Fibroblast of upper back skin (primary cell): ENCODE results near the gene PNLDC1.

Experiments
- DNase-seq: peaks from one replicate; pipeline ENCODE4 v3.0.0-alpha.2; 2013

The PNLDC1 gene

DNA sequence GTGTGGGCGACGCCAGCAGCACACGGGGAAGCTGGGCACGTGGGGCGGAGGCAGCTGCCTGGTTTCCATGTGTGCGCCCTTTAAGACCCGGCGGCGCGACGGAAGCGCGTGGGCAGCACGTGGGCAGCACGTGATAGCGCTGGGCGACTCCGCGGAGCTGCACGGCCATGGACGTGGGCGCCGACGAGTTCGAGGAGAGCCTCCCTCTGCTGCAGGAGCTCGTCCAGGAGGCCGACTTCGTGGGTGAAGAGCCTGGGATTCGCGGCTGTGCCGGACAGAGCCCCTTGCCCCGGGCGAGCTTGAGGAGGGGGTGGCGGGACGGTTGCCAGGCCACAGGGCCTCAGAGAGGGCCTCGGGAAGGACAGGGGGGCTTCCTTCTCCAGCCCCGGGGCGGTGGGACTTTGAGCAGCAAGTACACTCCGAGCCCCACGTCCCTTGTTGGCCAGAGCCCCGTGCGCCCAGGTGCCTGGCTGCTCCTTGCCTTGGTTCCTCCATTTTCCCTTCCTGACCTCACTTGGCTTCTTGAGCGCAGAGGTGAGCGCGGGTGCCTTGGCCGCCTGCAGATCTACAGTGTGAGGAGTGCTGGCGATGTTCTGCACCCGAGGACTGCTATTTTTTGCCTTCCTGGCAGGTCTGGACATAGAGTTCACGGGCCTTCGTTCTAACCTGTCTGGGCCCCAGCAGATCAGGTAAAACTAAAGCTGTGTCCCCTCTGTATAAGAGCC, at the start of gene PNLDC1:
Gene PNLDC1, plus strand, starts transcription at position 136 of the 725 bp plus-strand sequence. Its CDS starts 32 bp downstream, at position 168.
- DNase-seq = no peak

DNA sequence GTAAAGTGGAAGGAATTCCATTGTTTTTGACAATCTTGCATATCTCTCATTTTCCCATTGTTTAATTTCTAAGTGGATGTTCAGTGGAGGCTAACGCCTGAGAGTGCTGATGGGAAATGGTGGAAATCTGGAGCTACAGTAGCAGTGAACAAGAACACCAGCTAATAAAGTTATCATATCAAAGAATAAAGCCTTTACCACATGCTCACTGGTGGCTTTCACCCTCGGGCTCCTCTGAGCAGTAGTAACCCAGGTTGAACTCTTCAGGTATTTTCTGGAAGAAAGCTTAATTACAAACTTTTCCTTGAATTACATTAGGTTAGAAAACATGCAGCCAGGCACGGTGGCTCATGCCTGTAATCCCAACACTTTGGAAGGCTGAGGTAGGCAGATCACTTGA, 48.6 kb upstream of the PNLDC1 start:
- DNase-seq = no peak

DNA sequence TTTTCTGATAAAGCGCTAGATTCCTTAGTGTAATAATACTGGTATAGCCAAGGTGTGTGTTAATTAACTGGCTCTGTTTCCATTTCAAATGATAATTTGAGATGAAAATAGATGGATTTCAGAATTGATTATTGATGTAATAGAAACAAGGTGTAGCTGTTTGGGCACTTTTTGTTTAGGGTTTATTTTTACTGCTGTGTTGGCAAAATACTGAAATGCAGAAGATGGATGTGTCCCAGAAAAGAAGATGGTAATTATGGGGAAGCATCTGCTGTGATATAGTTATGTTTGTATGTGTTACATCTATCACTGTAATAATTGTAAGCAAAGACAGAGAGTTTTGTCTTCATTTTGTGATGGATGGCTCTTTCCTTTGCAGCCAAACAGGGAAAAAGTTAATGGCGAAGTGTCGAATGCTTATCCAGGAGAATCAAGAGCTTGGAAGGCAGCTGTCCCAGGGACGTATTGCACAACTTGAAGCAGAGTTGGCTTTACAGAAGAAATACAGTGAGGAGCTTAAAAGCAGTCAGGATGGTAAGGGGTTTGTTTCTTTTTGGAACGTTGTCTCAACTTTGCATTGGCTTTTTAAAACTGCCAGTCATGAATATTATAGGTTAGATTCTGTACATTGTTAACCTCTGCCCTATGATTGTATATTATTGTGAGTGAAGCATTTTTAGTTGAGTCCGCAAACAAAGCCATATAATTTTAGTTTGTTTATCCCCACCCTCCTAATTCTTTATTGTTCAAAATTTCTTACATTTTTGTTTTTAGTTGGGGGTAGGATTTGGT, 46.8 kb upstream of the PNLDC1 start:
- DNase-seq = no peak

GRCh38 chr6:159754401-159754800, 45.7 kb upstream of the PNLDC1 start:
- no peak for DNase-seq

- no peak for DNase-seq
These were observed 44.8 kb upstream of the PNLDC1 start for GRCh38 chr6:159754959-159755914.

DNA sequence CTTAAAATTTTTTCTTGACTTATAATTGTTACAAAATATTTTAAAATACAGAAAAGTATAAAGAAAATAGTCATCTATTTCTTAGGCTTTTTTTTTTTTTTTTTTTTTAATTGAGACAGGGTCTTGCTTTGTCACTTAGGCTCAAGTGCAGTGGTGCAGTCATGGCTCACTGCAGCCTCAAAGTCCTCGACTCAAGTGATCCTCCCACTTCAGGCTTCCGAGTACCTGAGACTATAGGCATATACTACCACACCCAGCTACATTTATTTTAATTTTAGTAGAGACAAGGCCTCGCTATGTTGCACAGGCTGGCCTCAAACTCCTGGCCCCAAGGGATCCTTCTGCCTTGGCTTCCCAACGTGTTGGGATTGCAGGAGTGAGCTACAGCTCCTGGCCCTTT, 43.6 kb upstream of the PNLDC1 start:
- no peak for DNase-seq

DNA sequence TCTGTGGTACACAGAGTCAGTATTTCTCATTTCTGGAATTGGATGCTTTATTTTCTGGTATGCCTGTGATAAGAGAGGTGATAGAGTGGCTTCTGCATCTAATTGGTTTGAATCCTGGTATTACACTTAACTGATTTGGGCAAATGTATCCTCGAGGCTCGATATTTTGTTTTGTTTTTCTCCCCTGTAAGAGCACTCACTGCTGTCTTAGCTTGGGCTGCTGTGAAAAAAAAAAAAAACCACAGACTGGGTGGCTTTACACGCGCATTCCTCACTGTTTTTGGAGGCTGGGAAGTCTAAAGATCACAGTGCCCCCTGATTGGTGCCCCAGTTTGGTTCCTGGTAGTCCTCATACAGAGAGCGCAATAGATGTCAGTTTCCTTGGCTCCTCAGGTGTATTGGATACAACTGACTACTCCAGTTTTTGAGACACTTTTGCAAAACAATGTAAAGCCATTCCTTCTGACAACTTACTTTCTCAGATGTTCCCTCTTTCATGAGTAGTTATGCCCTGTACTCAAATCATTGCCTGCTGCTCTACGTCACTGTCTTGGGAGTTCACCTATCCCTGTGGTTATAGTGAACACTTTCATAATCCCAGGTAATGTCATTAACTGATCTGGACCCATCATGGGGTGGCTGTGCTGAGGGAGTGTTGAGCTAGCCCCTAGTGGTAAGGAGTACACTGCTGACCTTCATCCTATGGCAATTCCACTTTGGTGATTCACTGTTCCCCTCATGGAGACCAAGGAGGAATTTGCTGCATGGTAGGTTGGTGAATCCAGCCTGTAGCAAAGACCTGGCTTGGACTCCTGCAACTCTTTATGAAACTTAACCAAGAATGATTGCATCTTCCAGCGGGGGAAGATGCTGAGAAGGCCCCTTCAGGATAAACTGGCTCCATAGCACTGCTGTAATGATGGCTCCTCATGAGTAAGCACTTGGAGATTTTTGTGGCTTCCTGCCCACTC, 41.8 kb upstream of the PNLDC1 start:
- peak; percentile 94 for DNase-seq

- no peak for DNase-seq
These were observed 40.4 kb upstream of the PNLDC1 start for GRCh38 chr6:159759645-159760044.

DNA sequence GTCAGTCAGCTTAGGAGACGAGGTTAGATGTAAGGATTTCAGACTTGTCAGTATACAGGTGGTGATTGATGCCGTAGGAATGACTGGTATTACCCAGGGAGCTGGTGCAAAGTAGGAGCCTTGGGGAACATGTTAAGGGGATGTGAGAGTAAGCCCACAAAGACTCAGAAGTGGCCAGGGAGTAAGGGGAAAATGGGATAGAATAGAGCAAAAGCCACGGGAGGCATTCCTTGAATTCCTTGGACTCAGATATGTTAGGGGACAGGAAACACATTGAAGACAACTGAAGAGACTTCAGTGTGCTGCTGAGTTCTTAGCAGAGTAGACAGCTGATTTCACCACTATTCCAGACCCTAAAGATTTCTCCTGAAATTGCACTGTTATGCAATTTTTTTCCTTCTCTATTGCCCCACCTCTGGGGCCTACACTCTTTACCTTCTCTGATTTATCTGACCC, 39.4 kb upstream of the PNLDC1 start:
- DNase-seq = peak; percentile 96

DNA sequence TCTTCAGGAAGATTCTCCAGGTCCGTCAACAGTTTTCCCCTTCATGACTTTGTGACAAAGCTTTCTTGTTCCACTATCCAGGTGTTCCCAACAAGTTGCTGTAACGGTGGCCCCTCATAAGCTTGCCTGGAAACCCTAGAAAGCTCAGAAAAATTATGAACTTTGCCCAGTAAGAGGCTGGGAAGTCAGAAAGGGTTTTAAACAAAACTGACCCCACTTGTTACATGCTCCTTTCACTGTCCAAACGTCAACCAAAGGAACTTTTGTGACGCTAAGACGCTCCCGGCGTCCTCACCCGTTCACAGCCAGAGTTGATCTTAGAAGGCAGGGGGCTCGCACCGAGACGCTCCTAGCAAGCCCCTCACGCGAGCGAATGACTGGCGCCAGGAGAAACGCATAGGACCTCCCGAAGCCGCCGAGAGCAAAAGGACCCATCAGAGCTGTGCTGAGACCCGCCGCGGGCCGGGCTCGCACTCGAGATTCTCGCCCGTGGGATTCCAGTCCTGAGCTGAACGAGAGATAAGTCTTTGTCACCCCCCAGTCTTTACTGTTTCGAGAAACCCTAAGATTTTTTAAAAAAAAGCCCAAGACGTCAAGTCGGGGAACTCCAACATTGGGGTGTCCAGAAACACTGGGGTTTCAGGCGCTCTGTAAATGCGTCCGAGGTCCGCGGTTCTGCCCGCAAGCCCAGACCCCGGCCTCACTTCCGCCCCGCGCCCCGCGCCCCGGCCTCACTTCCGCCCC, 38.8 kb upstream of the PNLDC1 start:
- DNase-seq = peak; percentile 10

DNA sequence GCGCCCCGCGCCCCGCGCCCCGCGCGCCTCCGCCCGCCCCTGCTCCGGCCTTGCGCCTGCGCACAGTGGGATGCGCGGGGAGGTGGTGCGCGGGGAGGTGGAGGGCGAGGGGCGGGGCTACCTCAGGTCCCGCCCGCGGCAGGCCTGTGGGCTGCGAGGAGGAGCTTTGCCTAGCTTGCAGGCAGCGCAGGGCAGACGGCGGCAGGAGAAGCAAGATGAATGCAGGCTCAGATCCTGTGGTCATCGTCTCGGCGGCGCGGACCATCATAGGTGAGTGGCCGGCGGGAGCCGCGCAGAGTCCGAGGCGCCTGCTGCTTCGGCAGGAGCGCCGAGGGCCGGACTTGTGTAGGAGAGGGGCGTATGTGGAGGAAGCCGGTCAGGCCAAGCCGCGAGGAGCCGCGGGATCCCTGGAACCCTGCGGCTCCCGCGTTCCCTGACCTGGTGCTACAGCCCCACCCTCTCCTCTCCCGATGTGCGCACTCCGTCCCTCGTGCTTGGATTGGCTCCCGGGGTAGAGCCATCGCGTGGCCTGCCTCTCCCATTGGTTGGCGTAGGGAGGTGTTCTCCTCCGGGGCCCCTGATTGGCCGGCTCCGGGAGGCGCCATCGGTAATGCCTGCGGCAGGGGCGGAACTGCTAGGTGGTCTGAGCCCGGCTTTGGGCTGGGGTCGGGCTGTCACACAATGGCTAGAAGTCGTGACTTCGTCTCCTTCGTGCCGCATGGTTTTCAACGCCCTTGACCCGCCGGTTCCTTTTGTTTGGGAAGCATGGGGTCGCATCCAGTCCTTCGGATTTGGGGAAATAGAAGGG, 38.0 kb upstream of the PNLDC1 start, which contains the start of gene ACAT2:
Gene ACAT2, plus strand, starts transcription at position 173 of the 808 bp plus-strand sequence. Its CDS starts 43 bp downstream, at position 216.
- DNase-seq = peak; percentile 96

DNA sequence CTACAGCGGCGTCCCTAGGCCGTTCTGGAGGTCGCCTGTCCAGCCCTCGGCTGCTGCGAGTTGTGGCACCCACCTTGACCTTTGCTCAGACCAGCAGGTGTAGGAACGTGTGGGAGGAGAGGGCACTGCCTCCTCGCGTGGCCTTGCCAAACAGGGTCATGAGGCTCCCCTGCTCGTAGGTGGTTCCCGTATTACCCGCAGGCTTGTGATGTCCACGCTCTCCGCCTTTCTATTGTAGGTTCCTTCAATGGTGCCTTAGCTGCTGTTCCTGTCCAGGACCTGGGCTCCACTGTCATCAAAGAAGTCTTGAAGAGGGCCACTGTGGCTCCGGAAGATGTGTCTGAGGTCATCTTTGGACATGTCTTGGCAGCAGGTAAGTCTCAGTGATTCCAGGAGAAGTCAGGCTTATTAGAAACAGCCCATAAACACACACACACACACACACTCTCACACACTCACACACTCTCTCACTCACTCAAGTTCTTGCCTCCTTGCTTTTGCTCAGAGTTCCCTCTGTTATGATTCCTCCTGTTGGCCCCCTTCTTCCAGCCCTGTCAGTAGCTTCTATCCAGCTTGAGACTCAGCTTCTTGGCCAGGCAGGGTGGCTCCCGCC, 37.3 kb upstream of the PNLDC1 start:
- DNase-seq = no peak

DNA sequence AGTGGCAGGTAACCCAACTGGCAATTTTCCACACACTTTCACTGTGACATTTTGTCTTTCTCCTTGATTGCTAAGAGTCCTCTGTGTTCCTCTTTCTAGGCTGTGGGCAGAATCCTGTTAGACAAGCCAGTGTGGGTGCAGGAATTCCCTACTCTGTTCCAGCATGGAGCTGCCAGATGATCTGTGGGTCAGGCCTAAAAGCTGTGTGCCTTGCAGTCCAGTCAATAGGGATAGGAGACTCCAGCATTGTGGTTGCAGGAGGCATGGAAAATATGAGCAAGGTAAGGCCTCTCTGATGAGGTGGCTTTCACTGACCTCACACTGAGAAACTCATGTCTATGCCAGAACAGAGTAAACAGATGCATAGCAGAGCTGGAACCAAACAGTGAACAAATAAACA, 33.2 kb upstream of the PNLDC1 start:
- DNase-seq = no peak

DNA sequence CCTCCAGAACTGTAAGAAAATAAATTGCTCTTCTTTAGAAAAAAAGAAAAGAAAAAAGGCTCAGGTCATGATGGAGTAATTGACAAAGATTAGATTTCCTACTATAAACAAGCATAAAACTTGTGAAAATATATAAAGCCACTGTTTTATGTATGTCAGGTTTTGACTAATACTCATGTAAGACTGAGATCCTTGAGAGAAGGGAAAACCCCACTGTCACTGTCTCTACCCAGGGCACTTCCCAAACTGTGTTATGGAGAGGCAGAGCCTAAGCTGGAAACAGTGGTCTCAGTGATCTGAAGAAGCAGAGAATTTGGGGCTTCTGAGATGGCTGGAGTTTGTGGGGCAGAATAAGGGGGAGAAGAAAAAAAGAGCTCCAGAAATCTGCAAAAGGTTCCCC, 30.6 kb upstream of the PNLDC1 start:
- no peak for DNase-seq

DNA sequence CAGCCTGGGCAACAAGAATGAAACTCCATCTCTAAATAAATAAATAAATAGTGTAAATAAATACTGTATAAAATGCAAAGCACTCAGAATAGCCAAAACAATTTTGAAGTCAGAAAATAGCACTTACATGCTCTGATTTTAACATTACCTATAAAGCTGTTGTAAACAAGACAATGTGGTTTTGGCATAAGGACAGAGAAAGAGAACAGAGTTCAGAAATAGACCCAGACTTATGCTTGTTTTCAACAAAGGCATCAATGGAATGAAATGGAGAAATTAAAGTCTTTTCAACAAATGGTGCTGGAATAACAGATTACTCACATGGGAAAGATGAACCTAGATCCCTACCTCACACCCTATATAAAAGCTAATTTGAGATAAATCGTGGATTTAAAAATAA, 27.9 kb upstream of the PNLDC1 start:
- DNase-seq = no peak

DNA sequence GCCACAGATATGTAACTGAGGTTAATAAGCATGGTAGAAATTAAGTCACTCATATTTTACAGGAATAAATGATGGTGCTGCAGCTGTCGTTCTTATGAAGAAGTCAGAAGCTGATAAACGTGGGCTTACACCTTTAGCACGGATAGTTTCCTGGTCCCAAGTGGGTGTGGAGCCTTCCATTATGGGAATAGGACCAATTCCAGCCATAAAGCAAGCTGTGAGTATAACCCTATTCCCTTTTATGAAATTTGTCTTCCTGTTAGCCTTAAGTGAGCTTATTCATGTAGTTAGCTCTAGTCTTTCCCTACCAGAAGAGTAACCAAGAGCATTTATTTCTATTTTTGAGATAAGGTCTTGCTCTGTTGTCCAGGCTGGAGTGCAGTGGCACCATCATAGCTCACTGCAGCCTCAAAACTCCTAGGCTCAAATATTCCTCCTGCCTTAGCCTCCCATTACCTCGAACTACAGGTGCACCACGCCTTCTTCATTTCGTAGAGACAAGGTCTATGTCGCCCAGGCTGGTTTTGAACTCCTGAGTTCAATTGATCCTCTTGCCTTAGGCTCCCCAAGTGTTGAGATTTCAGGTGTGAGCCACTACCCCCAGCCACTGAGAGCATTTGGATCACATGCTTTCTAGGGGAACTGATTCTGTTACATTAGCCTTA, 22.7 kb upstream of the PNLDC1 start:
- DNase-seq = no peak

- no peak for DNase-seq
These were observed 21.9 kb upstream of the PNLDC1 start for GRCh38 chr6:159778131-159778530.

GRCh38 chr6:159778542-159779103, 21.5 kb upstream of the PNLDC1 start:
- no peak for DNase-seq

GRCh38 chr6:159788276-159788675, 11.8 kb upstream of the PNLDC1 start:
- DNase-seq = no peak
